ENCODE measurements around the gene REXO1. TPM values are rescaled to one million over a fixed set of nuclear protein-coding genes. Genes with fewer than 3 reads are reported as not detected.

The REXO1 gene
- total RNA-seq, 1 experiment from 2014 or later, result 52.2 TPM

DNA sequence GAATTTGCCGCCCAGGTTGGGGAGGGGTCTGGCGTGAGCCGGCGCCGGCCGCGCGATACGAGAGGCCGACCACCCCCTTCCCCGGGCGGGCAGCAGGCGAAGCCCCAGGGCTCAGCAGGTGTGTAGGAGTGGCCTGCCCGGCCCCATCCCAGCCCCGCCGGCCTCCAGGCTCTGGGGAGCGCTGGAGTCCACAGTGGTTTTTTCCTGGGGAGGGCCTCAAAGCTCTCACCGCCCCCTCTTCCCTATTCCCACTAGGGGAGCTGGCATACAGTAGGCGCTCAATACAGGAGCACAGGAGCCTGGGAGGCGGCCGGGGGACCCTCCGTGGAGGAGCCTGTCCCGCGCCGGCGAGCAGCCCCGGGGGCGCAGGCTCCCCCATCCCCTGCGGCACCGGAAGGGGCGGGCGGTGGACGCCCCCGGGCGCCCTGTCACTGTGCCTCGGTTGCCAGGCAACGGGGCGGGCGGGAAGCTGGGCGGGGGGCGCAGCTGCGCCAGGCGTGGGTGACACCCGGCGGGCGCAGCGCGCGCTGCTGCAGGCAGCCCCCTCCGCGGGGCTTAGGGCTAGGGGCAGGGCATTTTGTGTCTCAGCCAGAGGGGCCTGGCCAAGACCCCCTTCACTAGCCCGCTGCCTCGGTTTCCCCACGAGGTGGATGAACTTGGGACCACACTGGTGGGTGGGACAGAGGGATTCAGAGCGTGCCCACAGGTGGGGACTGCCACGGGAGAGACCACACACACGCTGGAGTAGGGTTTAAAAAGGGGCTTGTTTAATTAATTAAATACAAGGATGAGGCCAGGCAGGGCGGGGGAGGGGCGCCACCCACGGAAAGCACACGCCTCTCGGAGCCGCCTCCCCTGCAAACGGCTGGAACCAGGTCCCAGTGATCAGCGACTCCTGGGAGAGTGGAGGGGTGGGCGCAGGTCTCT lies 3.6 kb upstream of the REXO1 start:
- no peak for DNase-seq (ENCODE audit: low read depth, low spot score)
- RAD21 ChIA-PET (ENCODE audit: low non-redundant PET in 1 of 2, low total read pairs in 2 of 2, uncharacterized antibody in 2 of 2, unreplicated experiment in 2 of 2), result no interaction called here
- H3K36me3 ChIP-seq (ENCODE audit: control insufficient read depth in 1 of 2, insufficient read depth in 2 of 2, low read length in 2 of 2), result peaks cover 0 to 7% of the 10 kb centered on the region in 2 experiments; a peak in 1 of 4 replicates
- no peak overlapping the region for H2AFZ ChIP-seq (ENCODE audit: low read depth, low read length, poor library complexity, severe bottlenecking)
- ATAC-seq, result no peak
- peaks cover 48 to 65% of the 10 kb centered on the region in 2 experiments for H3K4me1 ChIP-seq (ENCODE audit: control insufficient read depth in 1 of 2, insufficient read depth in 2 of 2, low read length in 2 of 2)
- H3K27ac ChIP-seq (ENCODE audit: low read depth, low read length), result no peak overlapping the region
- no peaks in the 10 kb centered on the region for H3K9me2 ChIP-seq (ENCODE audit: insufficient read depth)
- CTCF ChIA-PET, result no interaction called here
- no peaks in the 10 kb centered on the region for H3K27me3 ChIP-seq (ENCODE audit: insufficient read depth, low read length)
- peak overlapping the region; percentile 83; the same call in 1 of the 2 replicates for H3K4me2 ChIP-seq (ENCODE audit: low read length)
- POLR2A ChIA-PET, result no interaction called here
- no peak overlapping the region for H3K9ac ChIP-seq (ENCODE audit: low read length)
- peaks cover 13% of the 10 kb centered on the region; the same call in 1 of the 2 replicates for H4K20me1 ChIP-seq (ENCODE audit: insufficient read depth)
- H3K9me3 ChIP-seq (ENCODE audit: control insufficient read depth in 1 of 2, insufficient read depth in 1 of 2, low read depth in 1 of 2, low read length in 2 of 2), result no peaks in the 10 kb centered on the region
- H3K79me2 ChIP-seq (ENCODE audit: insufficient read depth, low read length), result peaks cover 71% of the 10 kb centered on the region
- no peak overlapping the region for H3K4me3 ChIP-seq (replicated peaks in 1 of 2; ENCODE audit: low read depth in 1 of 2, low read length in 2 of 2)
- BruUV-seq (replicated peaks), result no TSS peak
- TF ChIP-seq YY1 (IDR thresholded peaks at IDR 0.05; ENCODE audit: extremely low read depth, insufficient replicate concordance, low read depth, low read length) (no peak), EZH2 (IDR thresholded peaks at IDR 0.05) (no peak), TCF7L2 (IDR thresholded peaks at IDR 0.05; ENCODE audit: borderline replicate concordance, extremely low read depth, insufficient read depth, insufficient read length) (no peak), SRF (IDR thresholded peaks at IDR 0.05; ENCODE audit: low read depth) (no peak), EGR1 (IDR thresholded peaks at IDR 0.05; ENCODE audit: low read depth) (no peak), ZNF274 (IDR thresholded peaks at IDR 0.05; ENCODE audit: low read depth, low read length) (no peak), CEBPB (IDR thresholded peaks at IDR 0.05; ENCODE audit: low read depth) (no peak), SIN3A (IDR thresholded peaks at IDR 0.05; ENCODE audit: low read depth) (no peak), ZFX (IDR thresholded peaks at IDR 0.05) (no peak), POLR2AphosphoS5 (IDR thresholded peaks at IDR 0.05; ENCODE audit: low read depth, low read length) (no peak), SP1 (IDR thresholded peaks at IDR 0.05; ENCODE audit: low read depth) (no peak), FOSL1 (IDR thresholded peaks at IDR 0.05; ENCODE audit: low read depth) (no peak), RAD21 (IDR thresholded peaks at IDR 0.05; ENCODE audit: low read depth) (no peak)
- TF ChIP-seq, protein P1, sequence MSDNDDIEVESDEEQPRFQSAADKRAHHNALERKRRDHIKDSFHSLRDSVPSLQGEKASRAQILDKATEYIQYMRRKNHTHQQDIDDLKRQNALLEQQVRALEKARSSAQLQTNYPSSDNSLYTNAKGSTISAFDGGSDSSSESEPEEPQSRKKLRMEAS (IDR thresholded peaks at IDR 0.05), result no peak
- TF ChIP-seq, protein P2, sequence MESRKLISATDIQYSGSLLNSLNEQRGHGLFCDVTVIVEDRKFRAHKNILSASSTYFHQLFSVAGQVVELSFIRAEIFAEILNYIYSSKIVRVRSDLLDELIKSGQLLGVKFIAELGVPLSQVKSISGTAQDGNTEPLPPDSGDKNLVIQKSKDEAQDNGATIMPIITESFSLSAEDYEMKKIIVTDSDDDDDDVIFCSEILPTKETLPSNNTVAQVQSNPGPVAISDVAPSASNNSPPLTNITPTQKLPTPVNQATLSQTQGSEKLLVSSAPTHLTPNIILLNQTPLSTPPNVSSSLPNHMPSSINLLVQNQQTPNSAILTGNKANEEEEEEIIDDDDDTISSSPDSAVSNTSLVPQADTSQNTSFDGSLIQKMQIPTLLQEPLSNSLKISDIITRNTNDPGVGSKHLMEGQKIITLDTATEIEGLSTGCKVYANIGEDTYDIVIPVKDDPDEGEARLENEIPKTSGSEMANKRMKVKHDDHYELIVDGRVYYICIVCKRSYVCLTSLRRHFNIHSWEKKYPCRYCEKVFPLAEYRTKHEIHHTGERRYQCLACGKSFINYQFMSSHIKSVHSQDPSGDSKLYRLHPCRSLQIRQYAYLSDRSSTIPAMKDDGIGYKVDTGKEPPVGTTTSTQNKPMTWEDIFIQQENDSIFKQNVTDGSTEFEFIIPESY (IDR thresholded peaks at IDR 0.05; ENCODE audit: extremely low read depth, insufficient replicate concordance, low read length), result no peak
- TF ChIP-seq, protein P3, sequence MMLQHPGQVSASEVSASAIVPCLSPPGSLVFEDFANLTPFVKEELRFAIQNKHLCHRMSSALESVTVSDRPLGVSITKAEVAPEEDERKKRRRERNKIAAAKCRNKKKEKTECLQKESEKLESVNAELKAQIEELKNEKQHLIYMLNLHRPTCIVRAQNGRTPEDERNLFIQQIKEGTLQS (IDR thresholded peaks at IDR 0.05), result no peak
- intact Hi-C loops (cut with micrococcal nuclease), result no loop called here
